Measurements from ENCODE around the gene ZNF628. TPM values are rescaled to one million over a fixed set of nuclear protein-coding genes. Genes with fewer than 3 reads are reported as not detected.
A peak's percentile ranks its signal among the peaks of the same experiment; 100 is the strongest.

Gene ZNF628
- total RNA-seq, 1 donor from 2014 or later, result 10.0 TPM

DNA sequence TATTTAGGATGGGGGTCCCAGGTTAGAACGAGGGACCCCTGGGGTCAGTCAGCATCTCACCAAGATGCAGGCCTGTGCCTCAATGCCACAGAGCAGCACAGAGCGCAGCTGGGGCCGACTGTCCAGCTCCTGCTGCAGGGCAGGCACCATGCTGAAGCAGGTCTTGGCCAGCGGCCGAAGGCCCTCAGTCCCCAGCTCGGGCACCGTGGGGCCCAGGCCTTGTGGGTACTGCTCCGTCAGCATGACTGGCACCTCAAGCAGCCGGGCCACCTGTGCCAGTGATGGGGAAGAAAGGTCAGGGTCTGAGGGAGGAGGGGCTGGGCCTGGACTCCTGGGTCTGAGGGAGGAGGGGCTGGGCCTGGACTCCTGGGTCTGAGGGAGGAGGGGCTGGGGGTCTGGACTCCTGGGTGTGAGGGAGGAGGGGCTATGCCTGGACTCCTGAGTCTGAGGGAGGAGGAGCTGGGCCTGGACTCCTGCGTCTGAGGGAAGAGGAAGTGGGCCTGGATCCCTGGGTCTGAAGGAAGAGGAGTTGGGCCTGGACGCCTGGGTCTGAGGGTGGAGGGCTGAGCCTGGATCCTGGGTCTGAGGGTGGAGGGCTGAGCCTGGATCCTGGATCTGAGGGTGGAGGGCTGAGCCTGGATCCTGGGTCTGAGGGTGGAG lies 20.7 kb upstream of the ZNF628 start:
- Mint-ChIP-seq H3K36me3 (ENCODE audit: low read depth) (peaks cover 9% of the 10 kb centered on the region), H3K4me3 (no peak overlapping the region), H3K9me3 (no peaks in the 10 kb centered on the region), H3K27me3 (peaks cover 24% of the 10 kb centered on the region), H3K4me1 (peaks cover 9% of the 10 kb centered on the region), H3K27ac (no peak overlapping the region)
- no peak for DNase-seq
- intact Hi-C loops (cut with micrococcal nuclease), result no loop called here

GRCh38 chr19:55456347-55456746 lies 20.1 kb upstream of the ZNF628 start:
- Mint-ChIP-seq H3K9me3 (no peaks in the 10 kb centered on the region), H3K27ac (no peak overlapping the region), H3K4me3 (no peak overlapping the region), H3K36me3 (ENCODE audit: low read depth) (peaks cover 9% of the 10 kb centered on the region), H3K27me3 (peaks cover 20% of the 10 kb centered on the region), H3K4me1 (peaks cover 12% of the 10 kb centered on the region)
- DNase-seq, result no peak
- intact Hi-C loops (cut with micrococcal nuclease), result no loop called here

DNA sequence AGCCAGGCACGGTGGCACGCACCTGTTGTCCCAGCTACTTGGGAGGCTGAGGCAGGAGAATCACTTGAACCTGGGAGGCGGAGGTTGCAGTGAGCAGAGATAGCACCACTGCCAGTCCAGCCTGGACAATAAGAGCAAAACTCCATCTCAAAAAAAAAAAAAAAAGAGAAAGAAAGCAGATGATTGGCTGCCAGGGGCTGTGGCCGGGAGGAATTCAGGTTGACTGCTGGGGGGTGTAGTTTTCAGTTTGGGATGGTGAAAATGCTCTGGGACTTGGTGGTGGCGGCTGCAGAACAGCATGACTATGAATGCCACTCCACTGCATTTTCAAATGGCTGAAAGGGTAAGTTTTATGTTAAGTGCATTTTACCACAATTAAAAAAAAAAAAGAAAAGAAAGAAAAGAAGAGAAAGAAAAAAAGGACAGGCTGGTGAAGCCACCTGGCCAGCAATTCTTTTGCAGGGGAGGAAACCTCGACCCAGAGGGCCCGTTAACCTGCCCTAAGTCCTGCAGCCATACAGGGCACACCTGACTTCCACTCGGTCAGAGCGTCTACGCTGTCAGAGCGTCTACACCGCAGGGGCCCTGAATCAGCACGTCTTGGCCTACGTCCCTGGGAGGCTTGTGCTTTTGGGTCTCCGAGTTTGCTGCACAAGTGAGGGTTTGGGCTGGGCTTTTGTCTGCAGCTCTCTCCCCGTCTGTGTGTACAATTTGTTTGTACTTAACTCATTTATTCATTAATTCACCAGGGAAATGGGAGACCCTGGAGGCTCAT lies 18.5 kb upstream of the ZNF628 start:
- Mint-ChIP-seq H3K27ac (no peak overlapping the region), H3K27me3 (peaks cover 14% of the 10 kb centered on the region), H3K4me1 (peaks cover 19% of the 10 kb centered on the region), H3K9me3 (no peaks in the 10 kb centered on the region), H3K36me3 (ENCODE audit: low read depth) (peaks cover 9% of the 10 kb centered on the region), H3K4me3 (no peak overlapping the region)
- intact Hi-C loops (cut with micrococcal nuclease), result no loop called here
- DNase-seq, result no peak

GRCh38 chr19:55459551-55459949 lies 16.9 kb upstream of the ZNF628 start:
- intact Hi-C loops (cut with micrococcal nuclease), result no loop called here
- Mint-ChIP-seq H3K4me1 (peaks cover 19% of the 10 kb centered on the region), H3K4me3 (no peak overlapping the region), H3K36me3 (ENCODE audit: low read depth) (peaks cover 3% of the 10 kb centered on the region), H3K27ac (no peak overlapping the region), H3K9me3 (no peaks in the 10 kb centered on the region), H3K27me3 (peaks cover 2% of the 10 kb centered on the region)
- DNase-seq, result peak; percentile 56

- Mint-ChIP-seq H3K36me3 (ENCODE audit: low read depth) (no peaks in the 10 kb centered on the region), H3K27me3 (no peaks in the 10 kb centered on the region), H3K4me3 (peak overlapping the region; percentile 94), H3K9me3 (no peaks in the 10 kb centered on the region), H3K27ac (peak overlapping the region; percentile 78), H3K4me1 (peaks cover 16% of the 10 kb centered on the region)
- DNase-seq, result no peak
- intact Hi-C loops (cut with micrococcal nuclease), result no loop called here
Measured at GRCh38 chr19:55459950-55460657, 16.3 kb upstream of the ZNF628 start.

DNA sequence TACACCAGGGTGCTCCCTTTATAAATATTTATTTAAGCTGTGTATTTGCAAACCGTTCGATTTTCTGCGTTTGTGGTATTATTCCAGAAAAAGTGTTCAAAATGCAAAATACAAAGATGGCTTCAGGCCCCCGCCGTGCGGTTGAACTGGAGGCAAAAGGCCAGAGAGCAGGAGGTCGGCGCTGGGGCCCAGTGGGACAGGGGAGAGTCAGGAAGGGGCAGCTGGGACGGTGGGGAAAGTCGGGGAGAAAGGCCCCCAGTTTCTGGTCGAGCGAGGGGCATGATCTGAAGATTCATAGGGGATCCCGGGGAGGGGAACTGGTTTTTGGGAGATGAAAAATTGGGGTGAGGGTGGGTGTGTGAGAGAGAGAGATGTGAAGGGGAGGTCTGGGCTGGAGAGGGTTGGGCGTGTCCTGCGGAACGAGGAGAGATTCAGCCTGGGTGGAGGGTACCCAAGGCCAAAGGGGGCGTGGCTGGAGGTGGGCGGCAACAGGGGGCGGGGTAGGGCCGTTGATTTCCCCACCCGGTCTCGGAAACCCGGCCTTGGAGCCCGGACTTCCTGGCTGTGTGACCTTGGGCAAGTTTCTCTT lies 15.7 kb upstream of the ZNF628 start:
- Mint-ChIP-seq H3K36me3 (ENCODE audit: low read depth) (no peaks in the 10 kb centered on the region), H3K9me3 (no peaks in the 10 kb centered on the region), H3K4me3 (peak overlapping the region; percentile 94), H3K27ac (peak overlapping the region; percentile 78), H3K27me3 (no peaks in the 10 kb centered on the region), H3K4me1 (peaks cover 16% of the 10 kb centered on the region)
- intact Hi-C loops (cut with micrococcal nuclease), result loop anchor here (1.0 kb wide), 1 partner anchor 16 kb away; the partner anchor contains the start of gene ZNF628
- DNase-seq, result peak; percentile 77

- Mint-ChIP-seq H3K27me3 (no peaks in the 10 kb centered on the region), H3K36me3 (ENCODE audit: low read depth) (no peaks in the 10 kb centered on the region), H3K27ac (peak within 1 kb of the TSS; percentile 78), H3K9me3 (no peaks in the 10 kb centered on the region), H3K4me3 (peak within 1 kb of the TSS; percentile 94), H3K4me1 (peaks cover 16% of the 10 kb centered on the region)
- intact Hi-C loops (cut with micrococcal nuclease), result loop anchor here (1.0 kb wide), 1 partner anchor 15 kb away; the partner anchor contains the start of gene ZNF628
- DNase-seq, result peak; percentile 100
Measured at GRCh38 chr19:55461259-55461973, 15.0 kb upstream of the ZNF628 start, which contains the start of gene ISOC2. ISOC2 (minus strand) TSS chr19:55461642; CDS start chr19:55456486, 5,156 bp downstream.

DNA sequence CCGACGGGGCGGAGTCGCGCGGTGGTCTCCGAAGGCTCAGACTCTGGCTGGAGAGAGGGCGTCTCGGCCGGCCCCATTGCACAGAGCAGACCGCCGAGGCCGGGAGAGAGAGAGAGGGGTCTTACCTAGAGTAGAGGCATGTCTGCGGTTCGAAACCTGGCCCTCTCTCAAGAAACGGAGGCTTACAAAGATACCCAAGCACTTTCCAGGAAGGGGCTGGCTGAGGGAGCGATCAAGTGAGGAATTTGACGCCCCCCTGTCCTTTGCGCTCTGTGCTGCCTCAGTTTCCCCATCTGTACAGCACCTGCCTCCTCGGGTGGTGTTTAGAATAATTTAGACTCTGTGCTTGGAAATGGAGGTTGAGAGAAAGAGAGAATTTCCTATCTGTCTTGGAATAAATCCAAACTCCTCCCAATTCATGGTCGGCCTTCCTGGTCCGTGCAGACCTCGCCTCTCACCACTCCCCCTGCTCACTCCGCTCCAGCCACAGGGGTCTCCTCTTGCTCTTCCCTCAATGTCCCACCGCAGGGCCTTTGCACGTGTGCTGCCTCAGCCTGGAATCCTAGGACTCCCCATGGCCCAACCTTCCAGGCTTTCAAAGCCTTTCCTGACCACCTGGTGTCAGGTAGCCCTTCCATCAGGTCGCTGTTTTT lies 14.3 kb upstream of the ZNF628 start:
- H3K27ac Mint-ChIP-seq, result peak overlapping the region; percentile 78
- H3K4me3 Mint-ChIP-seq, result peak overlapping the region; percentile 94
- intact Hi-C loops (cut with micrococcal nuclease), result loop anchor here (1.0 kb wide), 1 partner anchor 14 kb away; the partner anchor contains the start of gene ZNF628
- no peaks in the 10 kb centered on the region for H3K9me3 Mint-ChIP-seq
- no peaks in the 10 kb centered on the region for H3K27me3 Mint-ChIP-seq
- no peak for DNase-seq
- no peaks in the 10 kb centered on the region for H3K36me3 Mint-ChIP-seq (ENCODE audit: low read depth)
- H3K4me1 Mint-ChIP-seq, result peaks cover 16% of the 10 kb centered on the region

- peak overlapping the region; percentile 94 for H3K4me3 Mint-ChIP-seq
- H3K4me1 Mint-ChIP-seq, result peaks cover 16% of the 10 kb centered on the region
- no peaks in the 10 kb centered on the region for H3K9me3 Mint-ChIP-seq
- intact Hi-C loops (cut with micrococcal nuclease), result no loop called here
- no peak overlapping the region for H3K27ac Mint-ChIP-seq
- H3K27me3 Mint-ChIP-seq, result no peaks in the 10 kb centered on the region
- H3K36me3 Mint-ChIP-seq (ENCODE audit: low read depth), result no peaks in the 10 kb centered on the region
- DNase-seq, result no peak
Measured at GRCh38 chr19:55462722-55463121, 13.7 kb upstream of the ZNF628 start.

DNA sequence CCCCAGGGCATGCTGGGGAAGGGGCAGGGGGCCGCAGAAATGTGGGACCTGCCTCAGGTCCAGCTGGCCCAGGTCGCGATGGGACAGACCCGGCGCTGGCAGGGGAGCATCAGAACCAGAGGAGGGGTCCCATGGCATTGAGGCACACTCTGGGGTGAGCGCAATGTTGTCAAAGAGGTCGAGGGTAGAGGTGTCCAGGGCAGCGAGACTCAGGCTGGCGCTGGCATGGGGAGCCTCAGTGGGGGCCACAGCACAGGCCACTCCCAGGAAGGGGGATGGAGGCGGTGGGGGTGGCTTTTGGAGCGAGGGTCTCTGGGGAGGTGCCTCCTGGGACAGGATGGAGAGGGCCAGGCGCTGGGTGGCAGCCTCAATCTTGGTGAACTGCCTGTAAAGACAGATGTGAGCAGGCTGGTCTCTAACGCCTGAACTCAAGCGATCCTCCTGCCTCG lies 12.8 kb upstream of the ZNF628 start:
- H3K27me3 Mint-ChIP-seq, result no peaks in the 10 kb centered on the region
- DNase-seq, result peak; percentile 56
- intact Hi-C loops (cut with micrococcal nuclease), result no loop called here
- H3K36me3 Mint-ChIP-seq (ENCODE audit: low read depth), result no peaks in the 10 kb centered on the region
- no peaks in the 10 kb centered on the region for H3K9me3 Mint-ChIP-seq
- H3K4me3 Mint-ChIP-seq, result no peak overlapping the region
- H3K27ac Mint-ChIP-seq, result no peak overlapping the region
- peaks cover 18% of the 10 kb centered on the region for H3K4me1 Mint-ChIP-seq

DNA sequence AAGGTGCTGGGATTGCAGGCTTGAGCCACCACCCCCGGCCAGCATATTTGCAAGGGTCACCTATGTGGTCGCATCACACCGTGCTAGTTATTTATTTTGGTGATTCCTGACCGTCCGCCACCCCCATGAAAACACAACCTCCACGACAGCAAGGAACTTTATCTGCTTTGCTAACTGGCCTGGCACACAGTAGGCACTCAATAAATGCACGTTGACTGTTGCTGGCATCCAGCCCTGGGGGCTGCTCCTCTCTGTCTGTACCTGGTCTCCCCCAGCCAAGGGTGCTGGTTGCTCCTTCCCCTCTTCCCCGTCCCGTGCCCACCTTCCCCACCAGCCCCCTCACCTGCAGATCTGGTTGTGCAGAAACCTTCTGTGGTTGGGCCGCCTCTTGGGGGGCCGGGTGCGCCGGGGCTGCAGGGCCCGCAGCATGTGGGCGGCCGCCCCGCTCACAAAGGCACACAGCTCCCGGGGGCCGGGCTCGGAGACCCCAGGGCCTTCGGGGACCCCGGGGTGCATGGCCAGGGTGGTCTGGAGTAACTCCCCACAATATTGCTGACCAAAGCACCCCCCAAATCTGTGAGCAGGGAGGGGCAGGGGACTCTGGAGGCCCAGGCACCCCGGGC lies 12.3 kb upstream of the ZNF628 start:
- Mint-ChIP-seq H3K9me3 (no peaks in the 10 kb centered on the region), H3K4me1 (peaks cover 18% of the 10 kb centered on the region)
- intact Hi-C loops (cut with micrococcal nuclease), result no loop called here

GRCh38 chr19:55464662-55465054 lies 11.8 kb upstream of the ZNF628 start, which contains the start of gene C19orf85:
C19orf85 (minus strand) TSS chr19:55464751; CDS start chr19:55464554, 197 bp downstream.
- peaks cover 18% of the 10 kb centered on the region for H3K4me1 Mint-ChIP-seq
- no peak within 1 kb of the TSS for H3K27ac Mint-ChIP-seq
- no peak within 1 kb of the TSS for H3K4me3 Mint-ChIP-seq
- H3K36me3 Mint-ChIP-seq (ENCODE audit: low read depth), result no peaks in the 10 kb centered on the region
- no peaks in the 10 kb centered on the region for H3K27me3 Mint-ChIP-seq
- intact Hi-C loops (cut with micrococcal nuclease), result no loop called here
- H3K9me3 Mint-ChIP-seq, result no peaks in the 10 kb centered on the region
- no peak for DNase-seq

More for the DNA sequence above, 12.3 kb upstream of the ZNF628 start:
- Mint-ChIP-seq H3K27me3 (no peaks in the 10 kb centered on the region), H3K27ac (no peak overlapping the region), H3K36me3 (ENCODE audit: low read depth) (no peaks in the 10 kb centered on the region), H3K4me3 (no peak overlapping the region)
- DNase-seq, result no peak

Measured in activated CD4-positive, alpha-beta T cell treated with anti-CD3 and anti-CD28 coated beads, Interleukin-2, amount 10 ng/mL, durations not matched to agents 24 days and 14 days (primary cell).